DOHH2 (cell line): ENCODE data around the gene LTA4H.
A peak's percentile ranks its signal among the peaks of the same experiment; 100 is the strongest.

Source experiments
- H3F3A ChIP-seq: fragments of 200-600 bp; sonication (generic), shearing (Covaris generic); 2 replicates; pipeline ENCODE4 v1.6.0; 2016; ENCODE audit warnings: antibody characterized with exemption, mild to moderate bottlenecking; ENCODE audit not compliant: control insufficient read depth, insufficient read depth
- H3K27ac ChIP-seq: fragments of 200-600 bp; sonication (generic); 2 replicates; pipeline ENCODE4 v1.5.1; 2014; ENCODE audit warnings: low read depth, mild to moderate bottlenecking, low read length, moderate library complexity
- H3K27me3 ChIP-seq: fragments of 200-600 bp; sonication (generic); 2 replicates; pipeline ENCODE4 v1.6.1; 2014; ENCODE audit warnings: mild to moderate bottlenecking, low read length, mixed read lengths; ENCODE audit not compliant: control insufficient read depth
- H3K36me3 ChIP-seq: fragments of 200-600 bp; sonication (generic); 2 replicates; pipeline ENCODE4 v1.6.1; 2014; ENCODE audit warnings: mild to moderate bottlenecking, low read length, moderate library complexity, mixed read lengths; ENCODE audit not compliant: control insufficient read depth
- H3K4me1 ChIP-seq: fragments of 200-600 bp; sonication (generic); 2 replicates; pipeline ENCODE4 v1.6.1; 2014; ENCODE audit warnings: mild to moderate bottlenecking, low read length, mixed read lengths; ENCODE audit not compliant: control insufficient read depth
- H3K4me2 ChIP-seq: fragments of 200-600 bp; sonication (generic); 2 replicates; pipeline ENCODE4 v1.6.0; 2014; ENCODE audit warnings: mild to moderate bottlenecking, low read length, moderate library complexity
- H3K4me3 ChIP-seq: fragments of 200-600 bp; sonication (generic); 2 replicates; pipeline ENCODE4 v1.5.1; 2014; ENCODE audit warnings: mild to moderate bottlenecking, low read length, mixed read lengths
- H3K79me2 ChIP-seq: fragments of 200-600 bp; sonication (generic); 2 replicates; pipeline ENCODE4 v1.6.1; 2014; ENCODE audit warnings: mild to moderate bottlenecking, low read length, mixed read lengths; ENCODE audit not compliant: control insufficient read depth
- H3K9me2 ChIP-seq: fragments of 200-600 bp; sonication (generic); replicated peaks from 2 replicates; pipeline ENCODE4 v1.6.1; 2014; ENCODE audit warnings: mild to moderate bottlenecking, low read length, mixed read lengths; ENCODE audit not compliant: control insufficient read depth
- H3K9me3 ChIP-seq: fragments of 200-600 bp; sonication (generic); 2 replicates; pipeline ENCODE4 v1.6.1; 2014; ENCODE audit warnings: antibody characterized with exemption, low read length, mixed read lengths; ENCODE audit not compliant: control insufficient read depth, insufficient read depth
- H4K20me1 ChIP-seq: fragments of 200-600 bp; sonication (generic); 2 replicates; pipeline ENCODE4 v1.6.0; 2014; ENCODE audit warnings: low read depth, mild to moderate bottlenecking, antibody characterized with exemption, low read length, moderate library complexity; ENCODE audit not compliant: control insufficient read depth, insufficient read depth
- CTCF ChIP-seq: fragments of 200-600 bp; sonication (generic); IDR thresholded peaks from one replicate; pipeline ENCODE4 v1.5.1; 2014; ENCODE audit warnings: antibody characterized with exemption, mild to moderate bottlenecking, low read depth, low read length; ENCODE audit not compliant: poor library complexity, severe bottlenecking
- EZH2phosphoT487 ChIP-seq: fragments of 200-600 bp; sonication (generic); IDR thresholded peaks from 2 replicates; pipeline ENCODE4 v1.6.1; 2017; ENCODE audit warnings: borderline replicate concordance, mild to moderate bottlenecking, antibody characterized with exemption, low read length, moderate library complexity, mixed read lengths

The LTA4H gene

DNA sequence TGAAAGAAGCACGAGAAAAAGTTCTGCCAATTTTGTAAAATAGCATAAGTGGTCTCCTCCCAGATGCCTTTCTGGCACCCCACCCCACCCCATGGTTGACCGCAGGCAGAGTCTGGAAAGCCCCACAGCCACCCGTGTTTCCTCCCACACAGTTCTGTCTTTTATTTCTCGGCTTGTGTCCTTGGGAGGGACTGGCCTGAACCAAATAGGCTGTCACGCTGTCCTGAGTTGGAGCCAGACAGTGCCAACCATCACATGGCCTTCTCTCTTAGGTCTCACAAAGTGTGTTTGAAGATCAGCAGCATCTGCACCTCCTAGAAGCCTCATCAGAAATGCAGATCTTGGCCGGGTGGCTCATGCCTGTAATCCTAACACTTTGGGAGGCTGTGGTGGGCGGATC is 10.2 kb upstream of the LTA4H start:
- Histone ChIP-seq H3K27ac (no peak overlapping the region), H3F3A (no peaks in the 10 kb centered on the region; the same call in 1 of the 2 replicates), H3K4me1 (peaks cover 52% of the 10 kb centered on the region), H3K79me2 (no peaks in the 10 kb centered on the region), H3K9me3 (peaks cover 3% of the 10 kb centered on the region; the same call in 1 of the 2 replicates), H3K4me3 (no peak overlapping the region), H3K9me2 (no peaks in the 10 kb centered on the region), H3K27me3 (no peaks in the 10 kb centered on the region), H3K36me3 (no peaks in the 10 kb centered on the region), H4K20me1 (no peaks in the 10 kb centered on the region), H3K4me2 (peak overlapping the region; percentile 67; the same call in 1 of the 2 replicates)
- TF ChIP-seq EZH2phosphoT487 (no peak), CTCF (no peak)

GRCh38 chr12:96044943-96045290 is 9.5 kb upstream of the LTA4H start:
- H3K27ac ChIP-seq: 0 out of 2 replicates have a peak overlapping the region, but pooled peaks have one; percentile 10
- H3K4me2 ChIP-seq: peak overlapping the region; percentile 67
- H3K36me3 ChIP-seq: no peaks in the 10 kb centered on the region
- peaks cover 52% of the 10 kb centered on the region for H3K4me1 ChIP-seq
- no peaks in the 10 kb centered on the region for H3K27me3 ChIP-seq
- no peaks in the 10 kb centered on the region for H3K79me2 ChIP-seq
- TF ChIP-seq EZH2phosphoT487 (no peak), CTCF (no peak)
- no peaks in the 10 kb centered on the region for H3K9me3 ChIP-seq
- H3K9me2 ChIP-seq: no peaks in the 10 kb centered on the region
- no peaks in the 10 kb centered on the region; the same call in 1 of the 2 replicates for H3F3A ChIP-seq
- H4K20me1 ChIP-seq: no peaks in the 10 kb centered on the region
- H3K4me3 ChIP-seq: peak overlapping the region; percentile 48

- Histone ChIP-seq H3K36me3 (no peaks in the 10 kb centered on the region), H4K20me1 (no peaks in the 10 kb centered on the region), H3K4me1 (peaks cover 52% of the 10 kb centered on the region), H3K27ac (0 out of 2 replicates have a peak overlapping the region, but pooled peaks have one; percentile 10), H3K27me3 (no peaks in the 10 kb centered on the region), H3K9me2 (no peaks in the 10 kb centered on the region; the same call in 1 of the 2 replicates), H3K9me3 (no peaks in the 10 kb centered on the region), H3K4me2 (peak overlapping the region; percentile 67), H3F3A (no peaks in the 10 kb centered on the region; the same call in 1 of the 2 replicates), H3K79me2 (no peaks in the 10 kb centered on the region), H3K4me3 (peak overlapping the region; percentile 48)
- no peak for TF ChIP-seq EZH2phosphoT487
- TF ChIP-seq CTCF: no peak
Measured at GRCh38 chr12:96044017-96044942, 8.9 kb upstream of the LTA4H start.
